Measurements from ENCODE around the gene TTC9B.

The TTC9B gene

DNA sequence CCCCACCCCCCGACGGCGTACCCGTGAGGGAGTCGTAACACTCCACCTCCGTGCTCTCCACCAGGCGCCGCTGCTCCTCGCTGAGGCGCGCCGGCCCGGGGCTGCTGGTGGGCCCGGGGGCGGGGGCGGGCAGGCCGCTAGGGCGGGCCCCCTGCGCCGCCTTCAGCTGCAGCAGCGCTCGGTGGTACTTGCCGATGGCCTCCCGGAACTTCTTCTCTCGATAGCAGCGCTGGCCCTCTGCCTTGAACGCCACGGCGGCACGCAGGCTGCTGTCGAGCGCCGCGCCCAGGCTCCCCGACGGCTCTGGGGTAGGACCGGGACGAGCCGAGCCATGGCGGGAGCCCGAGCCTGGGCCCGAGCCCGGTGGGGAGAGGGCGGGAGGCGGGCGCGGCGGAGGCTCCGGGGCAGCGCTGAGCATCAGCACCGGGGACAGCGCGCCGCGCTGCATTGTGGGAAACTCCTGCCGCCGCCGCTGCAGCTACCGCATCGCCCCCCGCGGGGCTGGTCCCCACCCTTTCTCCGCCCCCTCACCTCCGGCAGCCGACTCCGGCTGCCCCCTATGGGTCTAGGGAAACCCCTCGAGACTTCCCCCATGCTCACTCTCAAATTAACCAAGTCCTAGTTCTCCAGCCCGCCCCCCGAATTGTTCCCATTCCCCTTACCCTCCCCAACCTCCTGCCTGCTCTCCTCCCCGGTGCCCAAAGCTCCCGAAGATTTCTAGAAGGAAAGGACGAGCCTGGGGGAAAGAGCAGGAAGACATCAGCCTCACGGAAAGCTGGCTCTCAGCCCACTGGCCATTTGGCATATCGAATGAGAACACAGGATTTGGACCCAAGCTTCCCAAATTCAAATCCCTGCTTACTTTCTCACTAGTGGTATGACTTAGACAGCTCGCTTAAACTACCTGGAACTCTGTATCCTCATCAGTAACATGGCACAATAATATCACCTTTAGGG, at the start of gene TTC9B:
TTC9B (minus strand) TSS at position 451 of the 957 bp plus-strand sequence; CDS start at position 448, 3 bp downstream.
- no peak for DNase-seq

GRCh38 chr19:40267601-40267997, 49.4 kb upstream of the TTC9B start:
- no peak for DNase-seq

DNA sequence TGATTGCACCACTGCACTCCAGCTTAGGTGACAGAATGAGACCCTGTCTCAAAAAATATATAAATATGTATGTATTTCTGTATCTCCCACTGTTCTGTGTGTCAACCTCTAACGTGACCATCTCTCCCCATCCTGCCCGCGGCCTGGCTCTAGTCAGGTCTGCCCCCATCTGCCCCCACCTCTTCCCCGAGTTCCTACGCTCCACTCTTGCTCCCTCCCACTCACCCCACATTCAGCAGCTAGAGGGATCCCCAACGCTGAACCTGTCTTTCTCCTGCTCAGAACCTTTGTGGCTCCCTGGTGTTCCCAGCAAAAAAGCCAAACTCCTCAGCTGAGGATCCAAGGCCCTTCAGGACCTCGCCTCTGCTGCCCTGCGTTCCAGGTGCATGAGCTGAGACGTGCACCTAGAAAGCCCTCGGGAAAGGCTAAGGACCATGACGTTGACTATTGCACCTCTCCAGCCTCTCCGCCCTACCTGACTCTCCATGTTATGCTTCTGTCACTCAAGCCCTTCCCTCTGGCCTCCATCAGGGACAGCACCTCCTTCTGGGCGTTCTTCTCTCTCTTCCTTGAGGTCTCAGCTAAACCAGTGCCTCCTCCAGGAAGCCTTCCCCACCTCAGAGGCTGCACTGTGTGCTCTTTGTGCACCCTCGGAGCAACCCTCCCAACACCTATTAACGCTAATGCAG, 48.9 kb upstream of the TTC9B start:
- no peak for DNase-seq

GRCh38 chr19:40266119-40266518, 47.9 kb upstream of the TTC9B start:
- peak; percentile 81 for DNase-seq

- no peak for DNase-seq
Measured at GRCh38 chr19:40265763-40266099, 47.5 kb upstream of the TTC9B start.

DNA sequence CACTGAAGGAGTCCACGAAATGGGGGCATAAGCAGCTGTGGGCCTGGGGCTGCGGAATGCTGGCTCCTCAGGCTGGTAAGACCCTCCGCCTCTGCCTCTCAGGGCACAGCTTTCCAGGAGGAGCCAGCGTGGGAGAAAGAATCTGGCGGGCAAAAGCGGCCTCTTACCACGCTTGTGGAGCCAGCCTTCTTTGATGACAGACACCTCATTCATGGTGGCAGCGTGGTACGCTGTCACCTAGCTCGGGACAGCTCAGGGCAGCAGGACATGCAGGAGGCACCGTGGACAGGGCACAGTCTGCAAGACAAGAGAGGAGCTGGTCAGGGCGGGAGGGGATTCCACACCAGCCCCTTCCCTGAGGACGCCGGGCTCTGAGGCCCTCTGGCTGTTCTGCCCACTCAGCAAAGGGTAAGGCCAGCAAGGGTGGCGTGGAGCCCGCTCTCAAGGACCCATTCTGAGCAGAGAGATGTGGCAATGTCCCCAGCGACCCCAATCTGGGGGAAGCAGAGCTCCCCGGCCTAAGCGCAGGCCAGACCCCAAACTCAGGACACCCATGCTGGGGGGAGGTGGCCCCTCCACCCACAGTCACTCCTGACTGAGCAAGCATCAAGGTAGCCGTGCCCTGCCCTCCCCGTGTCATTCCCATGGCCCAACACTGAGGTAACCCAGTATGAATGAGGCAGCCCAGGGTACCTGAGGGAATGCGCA, 47.0 kb upstream of the TTC9B start:
- no peak for DNase-seq

DNA sequence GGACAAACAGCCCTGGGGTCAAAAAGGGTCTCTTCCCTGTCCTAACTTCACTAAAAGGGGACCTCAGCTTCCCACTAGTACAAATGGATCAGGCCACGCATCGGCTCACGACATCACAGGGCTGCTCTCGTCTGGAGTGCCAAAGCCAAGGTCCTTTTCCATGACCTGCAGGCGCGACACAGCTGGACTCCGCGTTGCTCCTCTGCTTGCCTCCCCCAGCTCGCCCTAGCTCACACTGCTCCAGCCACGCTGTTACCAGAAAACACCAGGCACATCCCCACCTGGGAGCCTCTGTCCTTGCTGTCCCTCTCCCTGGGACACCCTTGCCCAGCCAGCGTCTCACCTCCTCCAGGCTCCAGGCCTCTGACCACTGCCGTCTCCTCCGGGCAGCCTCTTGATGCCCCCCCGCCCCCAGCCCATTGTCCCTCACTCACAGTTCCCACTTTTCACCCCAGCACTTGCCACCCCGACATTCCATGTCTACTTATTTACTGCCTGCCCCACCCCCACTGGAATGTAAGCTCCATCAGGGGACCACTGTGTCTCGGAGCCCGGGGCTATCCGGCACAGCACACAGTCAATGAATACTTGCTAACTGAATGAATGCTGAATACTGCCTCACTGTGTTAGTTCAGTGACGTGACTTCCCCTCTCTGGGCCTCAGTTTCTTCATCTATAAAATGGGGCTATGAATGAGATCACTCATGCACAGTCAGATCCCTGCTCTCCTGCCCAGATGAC, 46.3 kb upstream of the TTC9B start:
- no peak for DNase-seq

DNA sequence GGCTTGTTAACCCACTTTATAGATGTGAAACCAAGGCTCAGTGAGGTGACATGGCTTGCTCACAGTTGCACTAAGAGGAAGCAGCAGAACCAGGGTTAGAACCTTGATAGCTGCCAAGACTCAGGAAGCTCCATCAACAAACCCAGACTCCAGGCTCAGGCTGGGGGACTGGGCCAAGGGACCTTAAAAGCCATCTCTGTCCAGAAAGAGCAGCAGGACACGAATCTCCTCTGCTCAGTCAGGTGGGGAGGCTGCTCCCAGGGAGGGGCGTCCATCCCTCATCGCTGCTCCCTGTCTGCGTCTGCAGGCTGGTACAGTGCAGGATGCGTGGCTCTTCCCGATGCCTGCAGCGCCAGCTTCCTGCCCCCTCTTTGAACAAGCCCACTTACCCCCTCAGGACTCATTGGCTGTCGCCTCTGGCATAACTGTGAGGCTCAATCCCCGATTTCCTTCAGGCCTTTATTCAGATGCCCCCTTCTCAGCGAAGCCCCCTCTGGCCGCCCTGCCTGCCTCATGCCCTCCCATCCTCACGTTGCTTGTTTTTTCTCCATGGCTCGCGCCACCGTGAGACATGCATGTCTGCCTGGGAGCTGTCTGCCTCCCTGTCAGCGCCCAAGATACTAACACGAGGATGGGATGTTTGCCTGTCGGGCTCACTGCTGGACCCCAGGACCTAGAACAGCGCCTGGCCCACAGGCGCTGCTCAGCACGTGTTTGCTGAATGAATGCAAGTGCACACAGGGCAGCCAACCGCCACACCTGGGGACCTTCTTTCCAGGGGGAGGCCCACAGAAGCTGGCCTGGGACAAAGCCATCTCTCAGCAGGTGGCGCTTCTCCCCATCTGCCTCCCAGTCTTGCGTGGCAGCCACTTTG, 45.5 kb upstream of the TTC9B start:
- no peak for DNase-seq

- DNase-seq: no peak
Measured at GRCh38 chr19:40262422-40262821, 44.2 kb upstream of the TTC9B start.

- DNase-seq: no peak
Measured at GRCh38 chr19:40261631-40262030, 43.4 kb upstream of the TTC9B start.

DNA sequence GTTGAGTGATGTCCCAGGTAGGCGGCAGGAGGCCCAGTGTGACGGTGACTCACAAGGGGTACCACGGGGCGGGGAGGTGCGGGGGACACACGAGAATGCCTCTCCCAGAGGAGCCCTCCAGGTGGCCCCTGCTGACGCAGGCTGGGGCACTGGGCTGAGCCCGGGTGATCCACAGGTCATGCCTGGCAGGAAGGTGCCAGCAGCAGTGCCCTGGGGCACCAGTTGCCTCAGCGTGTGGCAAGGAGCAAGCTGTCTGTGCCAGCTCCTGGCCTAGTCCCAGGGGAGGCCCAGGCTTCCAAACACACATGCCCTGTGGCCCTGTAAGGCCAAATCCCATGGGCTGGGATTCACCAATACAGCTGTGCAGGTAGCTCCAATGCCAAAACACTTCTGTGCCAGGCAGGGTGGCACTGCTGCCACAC, 38.9 kb upstream of the TTC9B start:
- DNase-seq: no peak

DNA sequence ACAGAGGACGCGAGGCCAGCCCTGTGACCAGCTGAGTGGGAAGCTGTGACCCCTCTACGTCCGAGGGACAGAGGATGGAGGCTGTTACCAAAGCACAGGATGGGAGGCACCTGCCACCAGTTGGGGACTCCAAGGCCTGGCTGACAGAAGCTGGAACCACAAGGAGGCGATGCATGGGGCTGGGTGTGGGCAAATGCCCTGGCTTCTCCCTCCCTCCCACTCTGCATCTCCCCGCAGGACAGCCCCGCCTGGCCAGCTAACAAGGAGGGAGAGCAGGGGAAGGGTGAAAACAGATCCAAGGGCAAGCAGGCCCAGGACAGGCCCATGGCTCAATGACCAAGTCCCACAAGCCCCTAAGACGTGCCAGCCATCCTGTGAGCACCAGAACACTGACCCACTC, 38.3 kb upstream of the TTC9B start:
- DNase-seq: no peak

DNA sequence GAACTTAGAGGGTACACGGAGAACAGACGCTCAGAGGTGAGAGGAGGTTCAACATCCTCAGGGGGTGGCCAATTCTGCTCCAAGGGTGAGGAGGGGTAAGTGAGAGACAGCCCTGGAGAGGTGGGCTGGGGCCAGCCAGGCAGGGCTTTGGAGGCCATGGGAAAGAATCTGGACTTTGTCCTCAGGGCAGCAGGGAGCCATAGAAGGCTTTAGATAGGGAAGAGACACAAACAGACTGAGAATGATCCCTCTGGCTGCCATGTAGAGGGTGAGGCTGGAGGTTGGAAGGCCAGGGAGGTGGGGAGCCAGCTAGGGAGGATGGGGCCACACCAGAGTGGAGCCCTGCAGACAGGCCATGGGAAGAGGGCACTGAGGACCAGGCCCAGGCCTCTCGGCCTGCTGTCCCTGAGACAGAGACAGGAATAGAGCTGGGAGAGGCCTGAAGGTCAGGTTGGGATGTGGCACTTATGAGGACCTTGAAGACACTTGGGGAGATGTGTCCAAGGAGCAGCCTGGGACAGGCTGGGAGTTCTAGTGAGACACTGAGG, 37.5 kb upstream of the TTC9B start:
- DNase-seq: no peak

DNA sequence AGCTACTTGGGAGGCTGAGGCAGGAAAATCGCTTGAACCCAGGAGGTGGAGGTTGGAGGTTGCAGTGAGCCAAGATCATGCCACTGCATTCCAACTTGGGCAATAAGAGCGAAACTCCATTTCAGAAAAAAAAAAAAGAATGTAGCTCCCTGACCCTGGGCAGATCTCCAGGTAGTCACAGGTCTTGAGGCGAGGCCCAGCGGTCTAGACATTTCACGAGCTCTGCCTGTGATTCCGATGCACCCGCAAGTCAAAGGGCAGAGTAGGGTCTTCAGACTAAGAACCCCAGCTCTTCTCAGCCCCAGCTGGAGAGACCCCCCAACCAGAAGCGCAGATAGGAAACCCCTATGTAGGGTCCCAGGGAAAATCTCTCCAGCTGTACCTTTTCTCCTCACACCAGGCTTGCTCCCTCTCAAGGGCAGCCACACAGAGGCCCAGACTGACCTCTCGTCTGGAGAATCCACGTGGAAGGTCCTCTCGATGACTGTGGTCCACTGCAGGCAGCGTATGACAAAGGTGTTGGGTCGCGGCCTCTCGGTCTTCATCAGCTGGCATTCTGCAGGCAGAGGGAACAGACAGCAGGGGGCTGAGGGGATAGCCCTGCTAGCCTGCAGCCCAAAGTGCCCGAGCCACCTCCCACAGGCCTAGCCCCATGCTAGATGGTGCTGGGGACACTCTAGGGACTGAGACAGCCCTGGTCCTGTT, 36.7 kb upstream of the TTC9B start:
- DNase-seq: no peak

DNA sequence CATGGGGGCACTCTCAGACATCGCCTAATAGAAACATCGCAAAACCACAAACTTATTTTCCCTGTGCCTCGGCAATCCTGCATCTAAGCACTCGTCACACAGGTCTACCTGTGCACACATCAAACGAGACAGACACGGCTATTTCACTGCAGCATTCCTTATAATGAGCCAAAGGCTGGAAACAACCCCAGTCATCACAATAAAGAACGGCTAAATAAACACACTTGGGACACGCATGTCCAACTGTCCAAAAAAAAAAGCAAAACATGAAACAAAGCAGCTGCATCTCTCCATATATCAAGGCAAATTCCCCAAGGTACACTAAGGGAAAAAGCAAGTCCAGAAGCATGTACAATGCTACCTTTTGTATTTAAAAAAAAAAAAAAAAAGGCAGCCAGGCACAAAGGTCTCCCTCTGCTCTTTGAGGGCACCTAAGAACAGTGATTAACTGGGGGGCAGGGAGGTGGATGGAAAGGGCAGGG, 35.5 kb upstream of the TTC9B start:
- DNase-seq: peak; percentile 45

- DNase-seq: no peak
Measured at GRCh38 chr19:40252395-40252794, 34.2 kb upstream of the TTC9B start.

GRCh38 chr19:40251991-40252390, 33.8 kb upstream of the TTC9B start:
- DNase-seq: no peak

GRCh38 chr19:40251244-40251643, 33.1 kb upstream of the TTC9B start:
- DNase-seq: no peak

- DNase-seq: no peak
Measured at GRCh38 chr19:40249781-40250180, 31.6 kb upstream of the TTC9B start.

DNA sequence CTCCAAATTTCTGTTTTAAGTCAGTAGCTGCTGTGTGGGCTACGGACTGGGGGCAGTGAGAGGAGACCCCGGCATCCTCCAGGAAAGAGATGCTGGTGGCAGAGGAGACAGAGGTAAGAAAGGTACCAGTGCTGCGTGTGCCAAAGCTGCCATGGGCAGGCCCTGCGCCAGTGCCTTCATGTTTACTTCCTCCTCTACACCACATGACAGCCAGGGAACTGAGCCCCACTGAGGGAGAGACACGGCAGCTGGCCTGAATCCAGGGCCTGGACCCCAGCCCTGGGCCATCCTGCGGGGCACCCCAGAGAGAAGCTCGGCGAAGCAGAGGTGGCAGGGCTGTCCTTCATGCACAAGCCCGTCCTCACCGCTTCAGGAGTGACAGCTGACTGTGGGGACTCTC, 31.0 kb upstream of the TTC9B start:
- no peak for DNase-seq

Measured in NCI-H2029 treated with DMSO at 0.1 percent for 48 hours (cell line).